HL-60 (cell line): Measurements from ENCODE around the gene TENM4.

ENCODE experiments used
- DNase-seq, 2 experiments: peaks; one replicate each; pipeline ENCODE4 v3.0.0-alpha.2; 2010 to 2020; ENCODE audit warnings: low read depth in 1 of 2, low spot score in 1 of 2
- H3K27ac ChIP-seq: fragments of 250-450 bp; sonication (Bioruptor Pico); replicated peaks from 2 replicates; pipeline ENCODE4 v1.5.1; 2020; ENCODE audit warnings: mild to moderate bottlenecking, moderate library complexity
- H3K27me3 ChIP-seq: fragments of 250-450 bp; sonication (Bioruptor Pico); 2 replicates; pipeline ENCODE4 v1.5.1; 2021; ENCODE audit warnings: mild to moderate bottlenecking, moderate library complexity; ENCODE audit not compliant: insufficient read depth, poor library complexity, severe bottlenecking
- H3K4me3 ChIP-seq: replicated peaks from 2 replicates; pipeline ENCODE4 v1.5.1; 2011; ENCODE audit warnings: mild to moderate bottlenecking, control low read depth, low read length; ENCODE audit not compliant: insufficient read depth
- GABPA ChIP-seq: IDR thresholded peaks from 2 replicates; pipeline ENCODE4 v1.6.1; 2012; ENCODE audit warnings: low read depth
- POLR2AphosphoS5 ChIP-seq: IDR thresholded peaks from 2 replicates; pipeline ENCODE4 v1.6.1; 2012; ENCODE audit warnings: low read depth
- SPI1 ChIP-seq: IDR thresholded peaks from 2 replicates; pipeline ENCODE4 v1.6.1; 2012; ENCODE audit warnings: low read depth, mild to moderate bottlenecking, borderline replicate concordance
- TF ChIP-seq, protein P1 (sequence below): IDR thresholded peaks from 2 replicates; pipeline ENCODE4 v1.6.1; 2012; ENCODE audit warnings: low read depth; ENCODE audit not compliant: insufficient replicate concordance
- TF ChIP-seq, protein P2 (sequence below): IDR thresholded peaks from one replicate; pipeline ENCODE4 v1.5.1; 2011; ENCODE audit warnings: low read length, control low read depth, inconsistent platforms; ENCODE audit not compliant: insufficient read depth

Gene TENM4

DNA sequence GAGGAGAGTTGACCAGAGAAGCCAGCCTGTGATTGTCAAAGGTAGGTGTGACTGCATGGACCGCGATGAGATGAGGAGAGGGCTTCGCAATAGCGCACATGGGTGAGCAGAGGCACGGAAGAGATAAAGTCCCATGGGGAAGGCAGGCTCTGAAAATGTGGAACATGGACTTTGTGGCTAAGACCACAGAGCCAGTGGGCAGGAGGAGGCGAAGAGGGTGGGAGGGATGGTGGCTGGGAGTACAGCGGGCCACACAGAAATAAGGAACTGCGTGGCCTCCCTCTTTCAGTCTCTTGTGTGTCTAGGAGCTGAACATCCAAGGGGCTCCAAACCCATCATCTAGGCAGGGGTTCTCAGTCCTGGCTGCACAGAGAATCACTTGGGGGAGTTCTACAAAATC lies 98.6 kb downstream of the TENM4 start:
- H3K27ac ChIP-seq: no peak overlapping the region
- DNase-seq: no peak
- peak; percentile 31; the same call in 1 of the 2 replicates for TF ChIP-seq SPI1
- no peak for TF ChIP-seq POLR2AphosphoS5
- no peak overlapping the region for H3K4me3 ChIP-seq
- no peaks in the 10 kb centered on the region for H3K27me3 ChIP-seq

- no peaks in the 10 kb centered on the region for H3K27me3 ChIP-seq
- no peak for TF ChIP-seq GABPA
- H3K27ac ChIP-seq: no peak overlapping the region
- no peak for DNase-seq
- no peak overlapping the region for H3K4me3 ChIP-seq
These were observed 100.3 kb downstream of the TENM4 start for GRCh38 chr11:79340535-79340934.

GRCh38 chr11:79336797-79337517 lies 103.9 kb downstream of the TENM4 start:
- Histone ChIP-seq H3K27me3 (no peaks in the 10 kb centered on the region), H3K27ac (no peak overlapping the region), H3K4me3 (no peak overlapping the region)
- TF ChIP-seq, protein P1, sequence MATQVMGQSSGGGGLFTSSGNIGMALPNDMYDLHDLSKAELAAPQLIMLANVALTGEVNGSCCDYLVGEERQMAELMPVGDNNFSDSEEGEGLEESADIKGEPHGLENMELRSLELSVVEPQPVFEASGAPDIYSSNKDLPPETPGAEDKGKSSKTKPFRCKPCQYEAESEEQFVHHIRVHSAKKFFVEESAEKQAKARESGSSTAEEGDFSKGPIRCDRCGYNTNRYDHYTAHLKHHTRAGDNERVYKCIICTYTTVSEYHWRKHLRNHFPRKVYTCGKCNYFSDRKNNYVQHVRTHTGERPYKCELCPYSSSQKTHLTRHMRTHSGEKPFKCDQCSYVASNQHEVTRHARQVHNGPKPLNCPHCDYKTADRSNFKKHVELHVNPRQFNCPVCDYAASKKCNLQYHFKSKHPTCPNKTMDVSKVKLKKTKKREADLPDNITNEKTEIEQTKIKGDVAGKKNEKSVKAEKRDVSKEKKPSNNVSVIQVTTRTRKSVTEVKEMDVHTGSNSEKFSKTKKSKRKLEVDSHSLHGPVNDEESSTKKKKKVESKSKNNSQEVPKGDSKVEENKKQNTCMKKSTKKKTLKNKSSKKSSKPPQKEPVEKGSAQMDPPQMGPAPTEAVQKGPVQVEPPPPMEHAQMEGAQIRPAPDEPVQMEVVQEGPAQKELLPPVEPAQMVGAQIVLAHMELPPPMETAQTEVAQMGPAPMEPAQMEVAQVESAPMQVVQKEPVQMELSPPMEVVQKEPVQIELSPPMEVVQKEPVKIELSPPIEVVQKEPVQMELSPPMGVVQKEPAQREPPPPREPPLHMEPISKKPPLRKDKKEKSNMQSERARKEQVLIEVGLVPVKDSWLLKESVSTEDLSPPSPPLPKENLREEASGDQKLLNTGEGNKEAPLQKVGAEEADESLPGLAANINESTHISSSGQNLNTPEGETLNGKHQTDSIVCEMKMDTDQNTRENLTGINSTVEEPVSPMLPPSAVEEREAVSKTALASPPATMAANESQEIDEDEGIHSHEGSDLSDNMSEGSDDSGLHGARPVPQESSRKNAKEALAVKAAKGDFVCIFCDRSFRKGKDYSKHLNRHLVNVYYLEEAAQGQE: no peak
- TF ChIP-seq POLR2AphosphoS5: no peak
- TF ChIP-seq GABPA: no peak
- TF ChIP-seq, protein P2, sequence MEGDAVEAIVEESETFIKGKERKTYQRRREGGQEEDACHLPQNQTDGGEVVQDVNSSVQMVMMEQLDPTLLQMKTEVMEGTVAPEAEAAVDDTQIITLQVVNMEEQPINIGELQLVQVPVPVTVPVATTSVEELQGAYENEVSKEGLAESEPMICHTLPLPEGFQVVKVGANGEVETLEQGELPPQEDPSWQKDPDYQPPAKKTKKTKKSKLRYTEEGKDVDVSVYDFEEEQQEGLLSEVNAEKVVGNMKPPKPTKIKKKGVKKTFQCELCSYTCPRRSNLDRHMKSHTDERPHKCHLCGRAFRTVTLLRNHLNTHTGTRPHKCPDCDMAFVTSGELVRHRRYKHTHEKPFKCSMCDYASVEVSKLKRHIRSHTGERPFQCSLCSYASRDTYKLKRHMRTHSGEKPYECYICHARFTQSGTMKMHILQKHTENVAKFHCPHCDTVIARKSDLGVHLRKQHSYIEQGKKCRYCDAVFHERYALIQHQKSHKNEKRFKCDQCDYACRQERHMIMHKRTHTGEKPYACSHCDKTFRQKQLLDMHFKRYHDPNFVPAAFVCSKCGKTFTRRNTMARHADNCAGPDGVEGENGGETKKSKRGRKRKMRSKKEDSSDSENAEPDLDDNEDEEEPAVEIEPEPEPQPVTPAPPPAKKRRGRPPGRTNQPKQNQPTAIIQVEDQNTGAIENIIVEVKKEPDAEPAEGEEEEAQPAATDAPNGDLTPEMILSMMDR: no peak
- TF ChIP-seq SPI1: no peak
- DNase-seq: no peak

DNA sequence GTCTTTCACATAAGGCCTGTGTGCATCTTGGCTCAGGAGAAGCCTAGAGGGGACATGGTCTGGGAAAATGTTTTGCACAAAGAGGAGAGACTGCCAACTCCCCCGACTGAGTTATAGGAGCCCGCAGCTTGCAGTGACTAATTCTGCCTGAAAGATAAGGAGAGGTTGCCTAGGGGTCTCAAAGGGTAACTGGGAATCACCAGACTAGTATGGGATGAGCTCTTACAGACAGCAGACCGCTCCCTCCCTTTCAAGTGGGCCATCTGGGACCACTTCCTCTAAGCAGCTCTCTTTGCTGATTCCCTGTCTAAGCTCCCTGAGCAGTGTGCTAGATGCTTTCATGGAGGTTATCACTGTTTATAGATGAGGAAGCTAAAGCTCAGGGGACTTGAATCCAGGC lies 105.1 kb downstream of the TENM4 start:
- Histone ChIP-seq H3K27me3 (no peaks in the 10 kb centered on the region), H3K4me3 (no peak overlapping the region), H3K27ac (no peak overlapping the region)
- TF ChIP-seq SPI1 (no peak), POLR2AphosphoS5 (no peak), GABPA (no peak)
- TF ChIP-seq, protein P2: no peak
- TF ChIP-seq, protein P1: no peak
- DNase-seq: no peak

DNA sequence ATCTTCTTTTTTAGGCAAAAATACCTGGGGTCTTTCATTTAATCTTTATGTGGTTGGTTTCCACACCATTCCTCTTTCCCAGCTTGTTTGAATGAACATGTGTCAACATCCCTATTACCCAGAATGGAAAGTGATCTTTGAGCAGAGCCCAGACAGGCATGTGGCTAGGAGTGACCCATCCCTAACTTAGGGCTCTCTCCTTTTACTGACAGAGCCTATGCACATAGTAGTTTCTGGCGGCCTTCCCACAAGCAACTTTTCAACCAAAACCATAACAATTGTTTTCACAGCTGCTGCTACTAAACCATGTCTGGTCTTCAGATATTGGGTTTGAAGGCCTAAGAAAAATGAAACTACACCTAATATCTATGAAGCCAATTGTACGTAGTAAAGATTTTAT lies 107.5 kb downstream of the TENM4 start:
- no peak overlapping the region for H3K27ac ChIP-seq
- TF ChIP-seq SPI1 (no peak), GABPA (no peak), POLR2AphosphoS5 (no peak)
- TF ChIP-seq, protein P2: no peak
- TF ChIP-seq, protein P1: no peak
- H3K27me3 ChIP-seq: no peaks in the 10 kb centered on the region
- no peak for DNase-seq
- no peak overlapping the region for H3K4me3 ChIP-seq
